ENCODE data around the gene LRIT3.

Gene LRIT3

GRCh38 chr4:109914322-109914721 is 66.4 kb downstream of the LRIT3 start:
- H2AFZ ChIP-seq (ENCODE audit: low read length), result no peak overlapping the region
- DNase-seq (ENCODE audit: low spot score), result no peak
- no peak overlapping the region for H2BK5ac ChIP-seq (ENCODE audit: low read length)
- H4K8ac ChIP-seq (ENCODE audit: low read depth, low read length), result no peak overlapping the region
- H3K27ac ChIP-seq (replicated peaks; ENCODE audit: low read length), result no peak overlapping the region
- H3K9me3 ChIP-seq (replicated peaks in 1 of 2; ENCODE audit: control insufficient read depth in 2 of 2, insufficient read depth in 1 of 2, low read depth in 1 of 2, low read length in 2 of 2), result no peaks in the 10 kb centered on the region
- WGBS, 2 donors (ENCODE audit: extremely low coverage in 2 of 2, insufficient read length in 2 of 2, insufficient replicate concordance in 1 of 2), result no CpG with 5 or more reads among the region's 3 CpGs
- H3K79me1 ChIP-seq (ENCODE audit: low read depth, low read length), result no peaks in the 10 kb centered on the region
- H2BK120ac ChIP-seq (ENCODE audit: low read depth, low read length), result no peak overlapping the region
- no peaks in the 10 kb centered on the region for H3K27me3 ChIP-seq (ENCODE audit: control insufficient read depth in 3 of 3, insufficient read depth in 3 of 3, low read depth in 1 of 3, low read length in 3 of 3)
- no peak overlapping the region for H3K4ac ChIP-seq (ENCODE audit: low read length)
- H2BK15ac ChIP-seq (ENCODE audit: low read length), result no peak overlapping the region
- H3K23ac ChIP-seq (ENCODE audit: low read depth, low read length, poor library complexity), result no peak overlapping the region
- peaks cover 11 to 13% of the 10 kb centered on the region in 2 donors for H3K4me1 ChIP-seq (ENCODE audit: control insufficient read depth in 2 of 2, insufficient read depth in 1 of 2, low read depth in 1 of 2, low read length in 2 of 2)
- no peak overlapping the region for H3K18ac ChIP-seq (ENCODE audit: low read length)
- peak overlapping the region; percentile 34 for H3K4me2 ChIP-seq (ENCODE audit: insufficient read depth, low read length, poor library complexity, severe bottlenecking)
- no peak overlapping the region for H2AK5ac ChIP-seq (ENCODE audit: low read depth, low read length)
- no peak overlapping the region for H3K9ac ChIP-seq (ENCODE audit: low read depth, low read length, poor library complexity)
- peak overlapping the region in 1 of 2 donors; percentile 56 for H3K4me3 ChIP-seq (ENCODE audit: low read length in 2 of 2)
- no peak overlapping the region for H3K14ac ChIP-seq (ENCODE audit: low read length)
- H3K36me3 ChIP-seq (replicated peaks in 1 of 2; ENCODE audit: control insufficient read depth in 2 of 2, insufficient read depth in 2 of 2, low read length in 2 of 2), result no peaks in the 10 kb centered on the region
- H2BK12ac ChIP-seq (ENCODE audit: low read length), result no peak overlapping the region
- H4K91ac ChIP-seq (ENCODE audit: low read depth, low read length, poor library complexity), result no peak overlapping the region

GRCh38 chr4:109915385-109916026 is 67.6 kb downstream of the LRIT3 start:
- Histone ChIP-seq H2BK12ac (ENCODE audit: low read length) (no peak overlapping the region), H3K4me1 (ENCODE audit: control insufficient read depth in 2 of 2, insufficient read depth in 1 of 2, low read depth in 1 of 2, low read length in 2 of 2) (peaks cover 11 to 14% of the 10 kb centered on the region in 2 donors), H2AFZ (ENCODE audit: low read length) (no peak overlapping the region), H3K79me1 (ENCODE audit: low read depth, low read length) (no peaks in the 10 kb centered on the region), H3K18ac (ENCODE audit: low read length) (peak overlapping the region; percentile 2), H2BK5ac (ENCODE audit: low read length) (no peak overlapping the region), H3K36me3 (replicated peaks in 1 of 2; ENCODE audit: control insufficient read depth in 2 of 2, insufficient read depth in 2 of 2, low read length in 2 of 2) (no peaks in the 10 kb centered on the region), H2AK5ac (ENCODE audit: low read depth, low read length) (no peak overlapping the region), H3K27ac (replicated peaks; ENCODE audit: low read length) (no peak overlapping the region), H3K9me3 (replicated peaks in 1 of 2; ENCODE audit: control insufficient read depth in 2 of 2, insufficient read depth in 1 of 2, low read depth in 1 of 2, low read length in 2 of 2) (no peaks in the 10 kb centered on the region), H3K9ac (ENCODE audit: low read depth, low read length, poor library complexity) (no peak overlapping the region), H3K4me3 (ENCODE audit: low read length in 2 of 2) (peak overlapping the region in 1 of 2 donors; percentile 33), H3K14ac (ENCODE audit: low read length) (no peak overlapping the region), H4K91ac (ENCODE audit: low read depth, low read length, poor library complexity) (no peak overlapping the region), H3K23ac (ENCODE audit: low read depth, low read length, poor library complexity) (no peak overlapping the region), H2BK120ac (ENCODE audit: low read depth, low read length) (no peak overlapping the region), H2BK15ac (ENCODE audit: low read length) (no peak overlapping the region), H3K4ac (ENCODE audit: low read length) (no peak overlapping the region), H3K27me3 (ENCODE audit: control insufficient read depth in 3 of 3, insufficient read depth in 3 of 3, low read depth in 1 of 3, low read length in 3 of 3) (no peaks in the 10 kb centered on the region), H3K4me2 (ENCODE audit: insufficient read depth, low read length, poor library complexity, severe bottlenecking) (no peak overlapping the region), H4K8ac (ENCODE audit: low read depth, low read length) (no peak overlapping the region)
- DNase-seq (ENCODE audit: low spot score), result no peak
- WGBS, 2 donors (ENCODE audit: extremely low coverage in 2 of 2, insufficient read length in 2 of 2, insufficient replicate concordance in 1 of 2), result no CpG with 5 or more reads among the region's 8 CpGs

GRCh38 chr4:109916027-109916409 is 68.1 kb downstream of the LRIT3 start:
- no CpG with 5 or more reads among the region's 4 CpGs for WGBS, 2 donors (ENCODE audit: extremely low coverage in 2 of 2, insufficient read length in 2 of 2, insufficient replicate concordance in 1 of 2)
- H3K23ac ChIP-seq (ENCODE audit: low read depth, low read length, poor library complexity), result no peak overlapping the region
- H3K27ac ChIP-seq (replicated peaks; ENCODE audit: low read length), result no peak overlapping the region
- H2BK120ac ChIP-seq (ENCODE audit: low read depth, low read length), result no peak overlapping the region
- peak overlapping the region; percentile 32 for H2AFZ ChIP-seq (ENCODE audit: low read length)
- no peak overlapping the region for H2BK5ac ChIP-seq (ENCODE audit: low read length)
- H3K4me3 ChIP-seq (ENCODE audit: low read length in 2 of 2), result no peak overlapping the region
- DNase-seq (ENCODE audit: low spot score), result no peak
- H3K4me1 ChIP-seq (ENCODE audit: control insufficient read depth in 2 of 2, insufficient read depth in 1 of 2, low read depth in 1 of 2, low read length in 2 of 2), result peaks cover 11 to 19% of the 10 kb centered on the region in 2 donors
- no peak overlapping the region for H3K18ac ChIP-seq (ENCODE audit: low read length)
- no peaks in the 10 kb centered on the region for H3K36me3 ChIP-seq (replicated peaks in 1 of 2; ENCODE audit: control insufficient read depth in 2 of 2, insufficient read depth in 2 of 2, low read length in 2 of 2)
- no peak overlapping the region for H3K14ac ChIP-seq (ENCODE audit: low read length)
- no peaks in the 10 kb centered on the region for H3K9me3 ChIP-seq (replicated peaks in 1 of 2; ENCODE audit: control insufficient read depth in 2 of 2, insufficient read depth in 1 of 2, low read depth in 1 of 2, low read length in 2 of 2)
- no peak overlapping the region for H2BK12ac ChIP-seq (ENCODE audit: low read length)
- H2BK15ac ChIP-seq (ENCODE audit: low read length), result no peak overlapping the region
- no peak overlapping the region for H2AK5ac ChIP-seq (ENCODE audit: low read depth, low read length)
- no peaks in the 10 kb centered on the region for H3K27me3 ChIP-seq (ENCODE audit: control insufficient read depth in 3 of 3, insufficient read depth in 3 of 3, low read depth in 1 of 3, low read length in 3 of 3)
- no peak overlapping the region for H3K9ac ChIP-seq (ENCODE audit: low read depth, low read length, poor library complexity)
- H4K8ac ChIP-seq (ENCODE audit: low read depth, low read length), result no peak overlapping the region
- no peak overlapping the region for H3K4ac ChIP-seq (ENCODE audit: low read length)
- no peak overlapping the region for H4K91ac ChIP-seq (ENCODE audit: low read depth, low read length, poor library complexity)
- H3K4me2 ChIP-seq (ENCODE audit: insufficient read depth, low read length, poor library complexity, severe bottlenecking), result no peak overlapping the region
- H3K79me1 ChIP-seq (ENCODE audit: low read depth, low read length), result no peaks in the 10 kb centered on the region

- no peak overlapping the region for H2BK120ac ChIP-seq (ENCODE audit: low read depth, low read length)
- H3K4me2 ChIP-seq (ENCODE audit: insufficient read depth, low read length, poor library complexity, severe bottlenecking), result no peak overlapping the region
- no peaks in the 10 kb centered on the region for H3K9me3 ChIP-seq (replicated peaks in 1 of 2; ENCODE audit: control insufficient read depth in 2 of 2, insufficient read depth in 1 of 2, low read depth in 1 of 2, low read length in 2 of 2)
- no peak overlapping the region for H3K4me3 ChIP-seq (ENCODE audit: low read length in 2 of 2)
- H2AFZ ChIP-seq (ENCODE audit: low read length), result peak overlapping the region; percentile 67
- H2BK15ac ChIP-seq (ENCODE audit: low read length), result no peak overlapping the region
- no peak overlapping the region for H4K8ac ChIP-seq (ENCODE audit: low read depth, low read length)
- peak overlapping the region; percentile 77 for H3K27ac ChIP-seq (replicated peaks; ENCODE audit: low read length)
- no peak overlapping the region for H3K18ac ChIP-seq (ENCODE audit: low read length)
- H2AK5ac ChIP-seq (ENCODE audit: low read depth, low read length), result no peak overlapping the region
- H3K9ac ChIP-seq (ENCODE audit: low read depth, low read length, poor library complexity), result no peak overlapping the region
- no peak overlapping the region for H3K23ac ChIP-seq (ENCODE audit: low read depth, low read length, poor library complexity)
- H2BK5ac ChIP-seq (ENCODE audit: low read length), result no peak overlapping the region
- no peak overlapping the region for H2BK12ac ChIP-seq (ENCODE audit: low read length)
- no peaks in the 10 kb centered on the region for H3K27me3 ChIP-seq (ENCODE audit: control insufficient read depth in 3 of 3, insufficient read depth in 3 of 3, low read depth in 1 of 3, low read length in 3 of 3)
- H3K36me3 ChIP-seq (replicated peaks in 1 of 2; ENCODE audit: control insufficient read depth in 2 of 2, insufficient read depth in 2 of 2, low read length in 2 of 2), result peaks cover 0 to 1% of the 10 kb centered on the region in 2 donors
- no CpG with 5 or more reads among the region's 1 CpG for WGBS, 2 donors (ENCODE audit: extremely low coverage in 2 of 2, insufficient read length in 2 of 2, insufficient replicate concordance in 1 of 2)
- H3K4ac ChIP-seq (ENCODE audit: low read length), result no peak overlapping the region
- no peak overlapping the region for H4K91ac ChIP-seq (ENCODE audit: low read depth, low read length, poor library complexity)
- peaks cover 3 to 13% of the 10 kb centered on the region in 2 donors for H3K4me1 ChIP-seq (ENCODE audit: control insufficient read depth in 2 of 2, insufficient read depth in 1 of 2, low read depth in 1 of 2, low read length in 2 of 2)
- H3K14ac ChIP-seq (ENCODE audit: low read length), result no peak overlapping the region
- H3K79me1 ChIP-seq (ENCODE audit: low read depth, low read length), result peaks cover 4% of the 10 kb centered on the region
- DNase-seq (ENCODE audit: low spot score), result peak; percentile 72
Observed at GRCh38 chr4:109921384-109921808, 73.5 kb downstream of the LRIT3 start.
